HepG2 (cell line): ENCODE results near the gene BFAR. TPM values are rescaled to one million over a fixed set of nuclear protein-coding genes. Genes with fewer than 3 reads are reported as not detected.

Experiments
- polyA plus RNA-seq, 8 experiments: library from polyadenylated mRNA; depleted of rRNA in 3 of 8; stranded (reverse) in 7 of 8; unstranded in 1 of 8; fragments of >200 nt; fragmentation: Illumina TruSeq in 4 of 8; extraction: Trizol in 4 of 8; gene quantifications; 2 replicates each; pipeline versions ENCODE4 v1.2.1 to v1.2.3, GENCODE V29; 2011 to 2016; ENCODE audit warnings: low read depth in 4 of 8, missing spikeins in 1 of 8, mixed read lengths in 1 of 8; ENCODE audit not compliant: insufficient read depth in 1 of 8
- small RNA-seq, 3 experiments: library from RNA; depleted of rRNA; stranded (forward); fragments of <200 nt; gene quantifications; one replicate each; pipeline ENCODE3, GENCODE V24; 2012; ENCODE audit warnings: low read depth in 2 of 3, low replicate concordance in 1 of 3; ENCODE audit not compliant: insufficient read length in 3 of 3, insufficient read depth in 2 of 3
- total RNA-seq, 5 experiments: library from RNA; depleted of rRNA; stranded (reverse); fragments of >200 nt; fragmentation: Illumina TruSeq; extraction: Trizol; gene quantifications; 2 replicates each; pipeline ENCODE4 v1.2.3, GENCODE V29; 2016; ENCODE audit warnings: low read depth in 1 of 5

The BFAR gene
- total and polyA plus RNA-seq, 2 of the 13 experiments (the other 11 are each of a cell fraction or from before 2014, with no cell fraction given), result 96.9 to 120 TPM

Small RNAs within 50 kb of the gene (small RNA-seq; reads per million reads assigned to genes)
- gene RN7SL274P, result 0 reads per million in 3 experiments
- 0 reads per million in 3 experiments for gene RNU7-125P

Other genes starting within 250 kb of the BFAR start
- 47.6 and 54.8 TPM in 2 replicates for gene PARN, start 2.7 kb upstream of the BFAR start, total RNA-seq (2016; rRNA removed; fragmentation: Illumina TruSeq; extraction: Trizol)
- 11.7 and 13.3 TPM in 2 replicates for gene PARN, start 2.7 kb upstream of the BFAR start, polyA plus RNA-seq (2011; rRNA removed)
- gene PLA2G10, start 61.4 kb downstream of the BFAR start, total RNA-seq (2016; rRNA removed; fragmentation: Illumina TruSeq; extraction: Trizol), result not detected in 2 replicates
- not detected in 2 replicates for gene PLA2G10, start 61.4 kb downstream of the BFAR start, polyA plus RNA-seq (2011; rRNA removed)
- 0.71 TPM in 1 of 2 replicates, not detected in the other for gene NPIPA3, start 70.5 kb downstream of the BFAR start, total RNA-seq (2016; rRNA removed; fragmentation: Illumina TruSeq; extraction: Trizol)
- 0.91 and 1.3 TPM in 2 replicates for gene NPIPA3, start 70.5 kb downstream of the BFAR start, polyA plus RNA-seq (2011; rRNA removed)
- gene NPIPA2, start 109.6 kb downstream of the BFAR start, total RNA-seq (2016; rRNA removed; fragmentation: Illumina TruSeq; extraction: Trizol), result 0.20 TPM in 1 of 2 replicates, not detected in the other
- gene NPIPA2, start 109.6 kb downstream of the BFAR start, polyA plus RNA-seq (2011; rRNA removed), result 0.08 and 0.50 TPM in 2 replicates
- 91.7 and 176 TPM in 2 replicates for gene NOMO1, start 200.8 kb downstream of the BFAR start, total RNA-seq (2016; rRNA removed; fragmentation: Illumina TruSeq; extraction: Trizol)
- gene NOMO1, start 200.8 kb downstream of the BFAR start, polyA plus RNA-seq (2011; rRNA removed), result 243 and 289 TPM in 2 replicates